Astrocyte of the spinal cord (primary cell): ENCODE data around the gene MMP14.
"Not testable (repeated sequence)": the region's sequence is repeated elsewhere in the genome, so short reads cannot be mapped to it uniquely, and the experiment has no call there.

Source experiments
- DNase-seq: peaks from one replicate; pipeline ENCODE4 v3.0.0; 2011; ENCODE audit warnings: low read depth, low spot score
- H3K4me3 ChIP-seq: 2 replicates; pipeline ENCODE4 v1.5.1; 2011; ENCODE audit warnings: low read depth, mild to moderate bottlenecking, low read length, moderate library complexity
- in situ Hi-C: cut with HindIII; loops from 2 replicates; pipeline ENCODE4 v1.10.0; 2017; ENCODE audit warnings: low sequenced_read_pairs
- TF ChIP-seq, protein P1 (sequence below): IDR thresholded peaks from 2 replicates; pipeline ENCODE4 v1.5.1; 2012; ENCODE audit warnings: low read depth, mild to moderate bottlenecking, low read length, inconsistent platforms

The MMP14 gene

DNA sequence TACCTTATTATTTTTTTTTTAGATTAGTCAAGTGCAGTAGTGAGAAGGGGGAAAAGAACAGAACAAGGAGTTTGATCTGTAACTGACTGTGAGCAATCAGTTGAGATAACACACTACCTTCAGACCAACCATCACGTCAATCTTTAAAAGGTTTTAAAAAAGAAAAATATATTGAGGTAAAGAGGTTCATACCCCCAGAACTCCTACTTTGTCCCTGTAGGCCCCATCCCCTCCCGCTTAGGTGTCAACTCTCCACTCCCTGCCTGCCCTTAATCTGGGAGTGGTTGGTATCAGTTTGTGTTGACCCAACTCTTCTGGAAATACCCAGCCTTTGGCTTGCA lies 16.2 kb downstream of the MMP14 start:
- TF ChIP-seq, protein P1, sequence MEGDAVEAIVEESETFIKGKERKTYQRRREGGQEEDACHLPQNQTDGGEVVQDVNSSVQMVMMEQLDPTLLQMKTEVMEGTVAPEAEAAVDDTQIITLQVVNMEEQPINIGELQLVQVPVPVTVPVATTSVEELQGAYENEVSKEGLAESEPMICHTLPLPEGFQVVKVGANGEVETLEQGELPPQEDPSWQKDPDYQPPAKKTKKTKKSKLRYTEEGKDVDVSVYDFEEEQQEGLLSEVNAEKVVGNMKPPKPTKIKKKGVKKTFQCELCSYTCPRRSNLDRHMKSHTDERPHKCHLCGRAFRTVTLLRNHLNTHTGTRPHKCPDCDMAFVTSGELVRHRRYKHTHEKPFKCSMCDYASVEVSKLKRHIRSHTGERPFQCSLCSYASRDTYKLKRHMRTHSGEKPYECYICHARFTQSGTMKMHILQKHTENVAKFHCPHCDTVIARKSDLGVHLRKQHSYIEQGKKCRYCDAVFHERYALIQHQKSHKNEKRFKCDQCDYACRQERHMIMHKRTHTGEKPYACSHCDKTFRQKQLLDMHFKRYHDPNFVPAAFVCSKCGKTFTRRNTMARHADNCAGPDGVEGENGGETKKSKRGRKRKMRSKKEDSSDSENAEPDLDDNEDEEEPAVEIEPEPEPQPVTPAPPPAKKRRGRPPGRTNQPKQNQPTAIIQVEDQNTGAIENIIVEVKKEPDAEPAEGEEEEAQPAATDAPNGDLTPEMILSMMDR, result no peak
- H3K4me3 ChIP-seq, result no peak overlapping the region
- in situ Hi-C loops, result no loop called here
- DNase-seq, result no peak

GRCh38 chr14:22852940-22853767 lies 16.8 kb downstream of the MMP14 start:
- peak; percentile 87 for DNase-seq
- TF ChIP-seq, protein P1, result peak; percentile 88
- peak overlapping the region; percentile 35 for H3K4me3 ChIP-seq
- in situ Hi-C loops, result no loop called here

DNA sequence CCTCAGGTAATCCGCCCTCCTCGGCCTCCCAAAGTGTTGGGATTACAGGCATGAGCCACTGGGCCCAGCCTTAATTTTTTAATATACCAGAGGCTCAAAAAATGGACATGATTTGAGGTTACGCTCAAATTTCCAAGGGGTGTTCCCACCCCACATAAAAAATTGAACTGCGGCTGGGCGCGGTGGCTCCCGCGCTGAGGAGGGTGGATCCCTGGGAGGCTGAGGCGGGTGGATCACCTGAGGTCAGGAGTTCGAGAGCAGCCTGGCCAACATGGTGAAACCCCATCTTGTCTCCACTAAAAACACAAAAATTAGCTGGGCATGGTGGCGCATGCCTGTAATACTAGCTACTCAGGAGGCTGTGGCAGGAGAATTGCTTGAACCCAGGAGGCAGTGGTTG lies 17.9 kb downstream of the MMP14 start:
- H3K4me3 ChIP-seq, in situ Hi-C loops, DNase-seq: not testable (repeated sequence)

- in situ Hi-C loops, result no loop called here
- TF ChIP-seq, protein P1, result no peak
- DNase-seq, result no peak
- H3K4me3 ChIP-seq, result no peak overlapping the region
Measured at GRCh38 chr14:22854963-22855724, 18.8 kb downstream of the MMP14 start.

- no peak overlapping the region for H3K4me3 ChIP-seq
- TF ChIP-seq, protein P1, result no peak
- in situ Hi-C loops, result no loop called here
- no peak for DNase-seq
Measured at GRCh38 chr14:22856428-22856827, 20.0 kb downstream of the MMP14 start.

- DNase-seq, in situ Hi-C loops, H3K4me3 ChIP-seq: not testable (repeated sequence)
Measured at GRCh38 chr14:22860377-22860776, 24.0 kb downstream of the MMP14 start.

DNA sequence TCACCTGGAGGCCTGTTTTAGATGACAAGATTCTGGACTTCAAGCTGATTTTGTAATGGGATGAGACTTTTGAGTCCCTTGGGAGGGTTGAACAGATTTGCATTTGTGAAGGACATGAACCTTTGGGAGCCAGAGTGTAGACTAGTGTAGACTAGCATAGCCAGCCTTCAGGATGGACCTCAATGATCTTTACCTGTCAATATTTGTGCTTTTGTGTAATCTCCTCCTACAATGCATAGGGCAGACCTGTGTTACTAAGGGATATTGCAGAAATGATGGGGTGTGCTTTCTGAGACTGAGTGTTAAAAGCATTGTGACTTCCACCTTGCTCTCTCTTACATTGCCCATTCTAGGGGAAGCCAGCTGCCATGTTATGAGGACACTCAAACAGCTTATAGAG lies 25.3 kb downstream of the MMP14 start:
- in situ Hi-C loops, result no loop called here
- H3K4me3 ChIP-seq, result no peak overlapping the region
- TF ChIP-seq, protein P1, result no peak
- DNase-seq, result no peak
